Spleen (tissue), 11 donors: Measurements from ENCODE around the gene CHCHD3. TPM values are rescaled to one million over a fixed set of nuclear protein-coding genes. Genes with fewer than 3 reads are reported as not detected.

Source experiments
- DNase-seq: peaks from one replicate; pipeline ENCODE4 v3.0.0-alpha.2; 2020
- H3K27ac ChIP-seq, 8 donors: fragments of 200-600 bp; sonication (generic) in 7 of 8; 1 replicate in 4 of 8; 2 replicates in 4 of 8; pipeline versions ENCODE4 v1.5.0 to v1.8.0; 2016 to 2021; ENCODE audit warnings: inconsistent platforms in 4 of 8, mild to moderate bottlenecking in 4 of 8, moderate library complexity in 1 of 8
- H3K27me3 ChIP-seq, 7 donors: fragments of 200-600 bp; sonication (generic) in 6 of 7; replicated peaks in 1 of 7; 1 replicate in 4 of 7; 2 replicates in 3 of 7; pipeline versions ENCODE4 v1.5.0 to v1.8.0; 2016 to 2021; ENCODE audit warnings: inconsistent platforms in 3 of 7, mild to moderate bottlenecking in 1 of 7
- H3K36me3 ChIP-seq, 6 donors: fragments of 200-600 bp; sonication (generic) in 5 of 6; 1 replicate in 4 of 6; 2 replicates in 2 of 6; pipeline versions ENCODE4 v1.5.0 to v1.8.0; 2016 to 2021; ENCODE audit warnings: inconsistent platforms in 2 of 6
- H3K4me1 ChIP-seq, 6 donors: fragments of 200-600 bp; sonication (generic) in 5 of 6; 1 replicate in 3 of 6; 2 replicates in 3 of 6; pipeline versions ENCODE4 v1.5.0 to v1.8.0; 2016 to 2021; ENCODE audit warnings: inconsistent platforms in 3 of 6
- H3K4me3 ChIP-seq, 8 donors: fragments of 200-600 bp; sonication (generic) in 7 of 8; 1 replicate in 4 of 8; 2 replicates in 4 of 8; pipeline versions ENCODE4 v1.5.0 to v1.8.0; 2016 to 2021; ENCODE audit warnings: inconsistent platforms in 4 of 8, mild to moderate bottlenecking in 4 of 8, moderate library complexity in 2 of 8
- H3K9me3 ChIP-seq, 8 donors: fragments of 200-600 bp; sonication (generic) in 7 of 8; 1 replicate in 4 of 8; 2 replicates in 4 of 8; pipeline versions ENCODE4 v1.5.0 to v1.8.0; 2016 to 2021; ENCODE audit warnings: inconsistent platforms in 4 of 8
- POLR2A ChIP-seq, 3 donors: fragments of 450-650 bp; IDR thresholded peaks; one replicate each; pipeline ENCODE4 v1.5.1; 2017; ENCODE audit warnings: antibody characterized with exemption in 3 of 3, mild to moderate bottlenecking in 1 of 3
- POLR2AphosphoS5 ChIP-seq, 3 donors: sonication (generic); formaldehyde crosslinking; IDR thresholded peaks; one replicate each; pipeline ENCODE4 v1.5.1; 2017; ENCODE audit warnings: antibody characterized with exemption in 3 of 3
- WGBS, 5 donors: extraction: QIAGEN DNeasy Blood & Tissue Kit in 3 of 5; methylation state at CpG; one replicate each; pipeline versions ENCODE4 v1.1.5 to v1.1.7; 2013 to 2018; 5-methylcytosine and 5-hydroxymethylcytosine counted together
- intact Hi-C: fragments of 100-400 bp; cut with DNase I; formaldehyde crosslinking; loops from one replicate; pipeline ENCODE4 v1.15.0; 2023; ENCODE audit warnings: low total_unique reads
- polyA plus RNA-seq, 3 donors: library from polyadenylated mRNA; stranded (reverse); fragments of 200-250 nt; gene quantifications; one replicate each; pipeline ENCODE4 v1.2.1, GENCODE V29; 2013
- total RNA-seq, 7 donors: library from RNA; depleted of rRNA in 3 of 7; stranded (reverse); fragments of >200 nt in 3 of 7; fragmentation: NEBNext Ultra II Directional in 4 of 7; extraction: Animal tissue kit (Norgen Biotek cat#: 25700) in 4 of 7; gene quantifications; one replicate each; pipeline versions ENCODE4 v1.1.0 to v1.2.1, GENCODE V29; 2016 to 2021
- TF ChIP-seq, protein P1 (sequence below), 11 experiments: fragments of 200-600 bp in 7 of 11; fragments of 450-650 bp in 4 of 11; sonication (generic) in 4 of 11; IDR thresholded peaks in 8 of 11; conservative IDR thresholded peaks in 3 of 11; 1 replicate in 7 of 11; 2 replicates in 4 of 11; pipeline versions ENCODE4 v1.4.0 to v1.8.0; 2016 to 2021; ENCODE audit warnings: antibody characterized with exemption in 11 of 11, inconsistent platforms in 4 of 11, mild to moderate bottlenecking in 1 of 11
- donor health status: healthy with polysubstance abuse.
- donor health status: DM: no; HTN: no; CAD: no; lungs with moderate emphysema.
- donor health status: DM: no; HTN: no; CAD: no.
- donor health status: Bipolar disorder and iron deficiency.
- donor health status: healthy.
- donor health status: DM: no; HTN: no; CAD: no.
- donor health status: DM: yes; HTN: yes; CAD: no.

The CHCHD3 gene
- total and polyA plus RNA-seq, 10 donors: 18.6 to 60.3 (median 38.8) TPM

DNA sequence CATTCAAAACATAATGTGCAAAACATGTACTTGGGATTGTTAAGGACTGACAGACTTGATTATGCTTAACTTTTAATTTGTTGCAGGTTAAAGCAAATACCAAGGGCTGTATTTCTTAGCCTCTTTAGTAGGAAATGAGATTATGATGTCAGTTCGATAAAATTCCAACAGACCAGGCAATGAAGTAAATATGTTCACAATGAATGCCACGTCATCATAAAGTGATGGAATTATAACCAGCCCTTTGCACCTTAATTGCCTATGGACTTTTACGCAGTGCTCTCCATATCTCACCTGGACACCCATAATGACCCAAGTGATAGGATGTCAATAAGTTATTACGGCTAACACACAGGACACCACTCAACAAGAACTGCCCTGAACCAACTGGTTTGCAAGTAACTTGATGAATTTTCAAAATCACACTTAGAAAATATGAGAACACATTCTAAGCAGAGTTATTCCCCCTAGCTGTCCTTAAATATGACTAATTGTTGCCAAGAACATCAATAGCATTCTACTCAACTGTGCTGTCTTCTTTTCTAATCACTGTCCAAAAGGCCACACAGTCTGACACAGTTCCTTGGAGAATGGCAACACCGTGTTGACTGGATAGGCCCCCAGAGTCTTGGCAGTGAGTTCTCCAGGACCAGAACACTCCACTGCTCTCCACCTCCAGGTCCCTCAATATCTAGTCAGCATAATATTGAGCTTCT, 115.0 kb downstream of the CHCHD3 start:
- H3K9me3 ChIP-seq: no peaks in the 10 kb centered on the region
- peaks cover 0 to 15% (median 0%) of the 10 kb centered on the region in 6 donors for H3K4me1 ChIP-seq
- 85 to 98% (median 95%) methylated on average over 5 of the region's 5 CpGs for WGBS, 5 donors
- H3K36me3 ChIP-seq: peaks cover 0 to 9% (median 0%) of the 10 kb centered on the region in 6 donors
- intact Hi-C loops: no loop called here
- no peaks in the 10 kb centered on the region for H3K27me3 ChIP-seq
- TF ChIP-seq POLR2A (IDR thresholded peaks at IDR 0.05): no peak
- no peak for DNase-seq
- no peak overlapping the region for H3K4me3 ChIP-seq
- H3K27ac ChIP-seq: no peak overlapping the region

DNA sequence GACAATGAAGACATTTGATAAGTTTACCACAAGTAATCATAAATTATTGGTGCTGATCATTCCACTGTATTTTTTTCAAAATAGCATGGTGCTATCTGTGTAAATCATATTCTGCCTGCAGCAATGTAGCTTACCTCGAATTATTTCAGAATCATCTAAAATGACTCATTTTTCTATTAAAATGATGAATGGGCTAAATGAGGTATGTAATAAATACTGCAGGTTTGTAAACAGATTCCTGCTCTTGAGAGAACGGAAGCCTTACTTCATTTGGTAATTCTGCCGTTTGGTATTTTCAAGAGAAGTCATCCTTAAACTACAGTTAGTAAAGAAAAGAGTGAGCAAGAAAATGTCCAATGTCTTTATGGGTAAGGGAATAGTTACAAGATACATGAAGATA, 115.9 kb downstream of the CHCHD3 start:
- intact Hi-C loops: no loop called here
- Histone ChIP-seq H3K27ac (no peak overlapping the region), H3K4me1 (peaks cover 0 to 15% (median 0%) of the 10 kb centered on the region in 6 donors), H3K36me3 (no peaks in the 10 kb centered on the region), H3K4me3 (no peak overlapping the region), H3K9me3 (no peaks in the 10 kb centered on the region), H3K27me3 (no peaks in the 10 kb centered on the region)
- no peak for DNase-seq
- TF ChIP-seq, protein P1, sequence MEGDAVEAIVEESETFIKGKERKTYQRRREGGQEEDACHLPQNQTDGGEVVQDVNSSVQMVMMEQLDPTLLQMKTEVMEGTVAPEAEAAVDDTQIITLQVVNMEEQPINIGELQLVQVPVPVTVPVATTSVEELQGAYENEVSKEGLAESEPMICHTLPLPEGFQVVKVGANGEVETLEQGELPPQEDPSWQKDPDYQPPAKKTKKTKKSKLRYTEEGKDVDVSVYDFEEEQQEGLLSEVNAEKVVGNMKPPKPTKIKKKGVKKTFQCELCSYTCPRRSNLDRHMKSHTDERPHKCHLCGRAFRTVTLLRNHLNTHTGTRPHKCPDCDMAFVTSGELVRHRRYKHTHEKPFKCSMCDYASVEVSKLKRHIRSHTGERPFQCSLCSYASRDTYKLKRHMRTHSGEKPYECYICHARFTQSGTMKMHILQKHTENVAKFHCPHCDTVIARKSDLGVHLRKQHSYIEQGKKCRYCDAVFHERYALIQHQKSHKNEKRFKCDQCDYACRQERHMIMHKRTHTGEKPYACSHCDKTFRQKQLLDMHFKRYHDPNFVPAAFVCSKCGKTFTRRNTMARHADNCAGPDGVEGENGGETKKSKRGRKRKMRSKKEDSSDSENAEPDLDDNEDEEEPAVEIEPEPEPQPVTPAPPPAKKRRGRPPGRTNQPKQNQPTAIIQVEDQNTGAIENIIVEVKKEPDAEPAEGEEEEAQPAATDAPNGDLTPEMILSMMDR (IDR thresholded peaks at IDR 0.05 in 8 of 11, conservative IDR thresholded peaks at IDR 0.05 in 3 of 11): no peak
- no peak for TF ChIP-seq POLR2AphosphoS5 (IDR thresholded peaks at IDR 0.05)
- TF ChIP-seq POLR2A (IDR thresholded peaks at IDR 0.05): no peak
- WGBS, 5 donors: 90 to 95% (median 93%) methylated on average over 3 of the region's 3 CpGs

DNA sequence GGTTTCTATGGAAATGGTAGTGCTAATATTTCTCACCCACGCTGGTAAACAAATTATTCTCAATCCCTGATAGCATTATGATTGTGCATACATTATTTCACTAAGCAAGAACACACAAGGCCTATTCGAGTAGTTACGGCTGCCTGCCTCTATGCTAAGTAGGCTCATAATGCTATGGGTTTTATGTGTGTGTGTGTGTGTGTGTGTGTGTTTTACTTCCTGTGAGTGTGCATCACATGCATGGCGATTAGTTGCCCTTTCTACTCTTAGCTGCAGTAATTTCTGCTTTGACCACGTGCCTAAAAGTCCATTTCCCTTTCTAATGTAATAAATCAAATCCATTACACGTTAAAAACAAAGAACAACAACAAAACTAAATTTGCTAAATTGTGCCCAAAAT, 117.0 kb downstream of the CHCHD3 start:
- no peak overlapping the region for H3K27ac ChIP-seq
- H3K4me1 ChIP-seq: peaks cover 0 to 15% (median 0%) of the 10 kb centered on the region in 6 donors
- no peak overlapping the region for H3K4me3 ChIP-seq
- H3K36me3 ChIP-seq: no peaks in the 10 kb centered on the region
- intact Hi-C loops: no loop called here
- 49 to 54% (median 51%) methylated on average over 6 of the region's 6 CpGs for WGBS, 5 donors
- no peaks in the 10 kb centered on the region for H3K9me3 ChIP-seq
- no peak for DNase-seq
- H3K27me3 ChIP-seq: no peaks in the 10 kb centered on the region
- TF ChIP-seq, protein P1 (IDR thresholded peaks at IDR 0.05 in 8 of 11, conservative IDR thresholded peaks at IDR 0.05 in 3 of 11): no peak
- TF ChIP-seq POLR2AphosphoS5 (IDR thresholded peaks at IDR 0.05) (no peak), POLR2A (IDR thresholded peaks at IDR 0.05) (no peak)

DNA sequence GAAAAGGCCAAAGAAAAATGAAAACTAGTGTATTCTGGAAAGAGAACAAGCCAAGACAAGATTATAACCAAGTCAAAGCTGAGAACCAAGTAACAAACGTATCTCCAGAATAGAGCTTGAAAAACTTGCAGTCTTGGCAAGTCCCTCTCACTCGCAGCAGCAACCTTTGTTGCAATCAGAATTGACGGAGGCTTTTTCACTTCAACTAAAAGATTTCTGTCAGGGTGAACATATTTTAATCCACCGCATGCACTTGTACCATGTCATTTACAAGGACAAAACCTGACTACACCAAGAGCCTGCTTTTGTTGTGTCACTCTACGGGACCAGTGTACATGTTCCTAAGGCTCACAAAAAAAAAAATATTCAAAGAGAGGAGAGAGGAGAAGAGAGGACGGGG, 122.0 kb downstream of the CHCHD3 start:
- H3K27me3 ChIP-seq: no peaks in the 10 kb centered on the region
- WGBS, 5 donors: 95 to 98% (median 97%) methylated on average over 6 of the region's 6 CpGs
- H3K9me3 ChIP-seq: no peaks in the 10 kb centered on the region
- DNase-seq: no peak
- H3K36me3 ChIP-seq: no peaks in the 10 kb centered on the region
- intact Hi-C loops: no loop called here
- TF ChIP-seq, protein P1 (IDR thresholded peaks at IDR 0.05 in 8 of 11, conservative IDR thresholded peaks at IDR 0.05 in 3 of 11): no peak
- no peak for TF ChIP-seq POLR2AphosphoS5 (IDR thresholded peaks at IDR 0.05)
- TF ChIP-seq POLR2A (IDR thresholded peaks at IDR 0.05): no peak
- H3K27ac ChIP-seq: no peak overlapping the region
- H3K4me3 ChIP-seq: no peak overlapping the region
- peaks cover 0 to 7% (median 0%) of the 10 kb centered on the region in 6 donors for H3K4me1 ChIP-seq
